ENCODE measurements around the gene RPS2.

RPS2 gene

DNA sequence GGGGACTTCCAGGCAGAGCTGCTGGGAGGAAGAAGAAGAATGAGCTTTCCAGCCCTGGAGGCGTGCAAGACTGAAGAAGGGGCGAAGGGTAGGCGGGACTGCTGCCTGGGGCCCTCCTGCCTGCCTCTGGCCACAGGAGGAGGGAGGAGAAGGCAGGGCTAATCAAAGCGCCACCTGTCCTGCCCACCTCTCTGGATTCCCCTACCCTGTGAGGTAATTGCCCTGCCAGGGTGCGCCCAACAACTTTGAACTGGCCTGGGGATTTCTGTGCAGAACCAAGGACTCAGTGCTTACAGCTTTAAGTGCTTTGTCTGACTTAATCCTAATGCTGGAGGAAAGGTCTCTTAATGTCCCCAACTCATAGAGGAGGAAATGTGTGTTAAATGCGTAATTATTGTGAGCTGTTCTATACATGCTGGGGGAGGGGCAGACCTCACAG lies 16.8 kb upstream of the RPS2 start, which contains the start of gene NOXO1:
TSS of gene NOXO1 (minus strand) at position 72 of the 439 bp plus-strand sequence. CDS start 290 bp downstream, outside the sequence.
- no peak for DNase-seq (ENCODE audit: low read depth, low spot score)

DNA sequence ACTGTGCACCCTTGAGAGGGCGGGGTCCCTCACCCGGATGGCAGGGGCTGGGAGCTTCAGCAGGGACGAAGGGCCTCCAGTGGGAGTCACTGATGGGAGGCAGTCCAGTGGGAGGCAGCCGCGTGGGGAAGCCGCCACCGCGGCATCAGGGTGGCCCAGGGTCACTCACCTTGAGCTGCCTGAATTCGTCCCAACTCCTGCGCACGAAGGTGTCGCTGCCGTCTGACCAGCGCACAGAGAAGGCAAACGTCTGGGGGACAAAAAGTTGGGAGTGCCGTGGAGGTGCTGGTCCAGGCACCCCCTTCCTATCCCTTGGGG lies 16.1 kb upstream of the RPS2 start:
- no peak for DNase-seq (ENCODE audit: low read depth, low spot score)

DNA sequence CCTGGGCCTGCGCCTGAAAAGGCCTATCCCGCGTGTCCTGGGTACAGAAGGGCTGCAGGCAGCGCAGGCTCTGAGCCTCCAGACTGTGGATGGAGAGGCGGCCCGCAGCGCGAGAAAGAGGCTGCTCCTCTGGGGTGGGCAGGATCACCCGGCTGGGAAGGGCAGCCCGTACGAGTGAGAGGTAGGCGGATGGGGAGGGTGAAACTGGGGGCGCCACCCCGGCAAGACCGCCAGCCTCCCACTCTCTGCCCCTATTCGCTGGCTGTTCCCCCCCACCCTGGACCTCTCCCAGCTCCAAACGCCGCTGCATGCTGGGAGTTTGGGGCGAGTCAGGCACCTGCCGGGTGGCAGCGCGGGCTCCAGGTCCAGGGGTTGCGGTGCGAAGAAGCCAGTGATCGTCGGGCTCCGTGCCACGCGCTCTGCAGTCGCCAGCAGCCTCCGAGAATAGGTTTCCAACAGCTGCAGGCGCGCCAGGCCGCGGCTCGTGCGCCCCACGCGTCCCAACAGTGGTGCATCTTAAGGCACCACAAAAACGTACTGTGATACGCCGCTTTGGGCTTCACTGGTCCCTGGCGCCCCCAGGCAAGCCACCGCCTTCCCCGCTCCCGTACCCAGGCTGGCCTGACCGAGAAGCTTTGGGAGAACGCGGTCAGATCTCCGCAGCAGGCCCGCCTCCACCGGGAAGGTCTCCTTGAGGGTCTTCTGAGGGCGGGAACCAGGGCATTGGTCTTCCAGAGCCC lies 15.6 kb upstream of the RPS2 start:
- DNase-seq (ENCODE audit: low read depth, low spot score), result no peak

DNA sequence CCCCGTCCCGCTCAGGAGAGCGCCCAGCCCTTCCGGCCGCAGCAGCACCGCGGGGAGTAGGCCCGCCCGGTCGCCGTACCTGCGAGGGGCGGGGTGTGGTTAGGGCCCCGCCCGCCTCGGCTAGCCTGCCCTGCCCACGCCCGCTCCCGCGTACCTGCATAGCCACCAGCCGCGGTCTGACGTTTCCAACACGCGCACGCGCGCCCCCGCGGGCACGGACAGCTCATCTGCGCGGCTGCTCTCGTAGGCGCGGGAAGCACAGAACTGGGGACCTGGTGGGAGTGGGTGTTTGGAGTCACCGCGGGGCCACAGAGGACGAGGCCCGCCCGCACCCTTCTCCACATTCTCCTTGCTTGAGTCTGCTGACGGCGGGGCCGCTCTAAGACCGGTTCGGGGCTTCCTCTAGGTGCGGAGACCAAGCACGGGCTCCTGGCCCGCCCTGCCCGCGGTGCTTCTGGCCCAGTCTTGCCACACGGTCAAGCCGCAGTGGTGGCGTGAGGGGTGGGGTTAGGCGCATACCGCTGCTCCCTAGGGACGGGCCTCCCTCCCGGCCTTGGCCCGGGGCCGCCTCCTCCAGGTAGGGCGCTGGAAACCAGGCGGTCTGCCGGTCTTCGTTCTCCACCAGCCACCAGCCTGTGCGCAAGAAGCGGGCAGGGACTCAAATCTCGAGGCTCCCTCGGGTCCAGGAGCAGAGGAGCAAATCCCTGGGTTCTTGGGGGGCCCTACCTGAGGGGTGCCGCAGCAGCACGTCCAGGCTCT lies 14.8 kb upstream of the RPS2 start:
- peak; percentile 69 for DNase-seq (ENCODE audit: low read depth, low spot score)

DNA sequence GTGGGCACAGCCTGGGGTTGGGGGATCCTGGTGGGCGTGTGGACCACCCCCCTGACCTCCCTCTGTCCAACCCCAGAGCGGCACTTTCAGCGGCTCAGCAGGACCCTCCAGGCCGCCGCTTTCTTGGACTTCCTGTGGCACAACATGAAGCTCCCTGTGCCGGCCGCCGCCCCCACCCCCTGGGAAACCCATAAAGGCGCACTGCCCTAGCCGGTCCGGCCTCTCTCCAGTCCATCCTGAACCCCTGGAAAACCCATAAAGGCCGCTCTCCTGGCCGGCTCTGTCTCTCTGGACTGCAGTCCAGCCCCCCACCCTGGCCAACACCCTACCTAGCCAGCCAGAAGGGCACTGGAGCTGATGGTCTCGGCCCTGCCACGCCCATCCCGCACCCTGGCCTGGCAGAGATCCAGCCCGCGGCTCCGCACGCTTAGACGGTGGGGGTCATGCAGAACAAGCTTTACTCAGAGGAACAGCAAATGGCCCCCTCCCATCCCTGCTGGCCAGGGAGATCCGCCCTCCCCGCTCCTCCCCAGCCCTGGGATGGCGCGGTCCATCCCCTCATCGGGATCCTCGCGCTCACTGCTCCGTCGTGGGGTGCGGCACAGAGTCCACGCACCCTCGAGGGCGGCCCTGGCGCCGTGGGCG lies 14.0 kb upstream of the RPS2 start:
- no peak for DNase-seq (ENCODE audit: low read depth, low spot score)

GRCh38 chr16:1977875-1978268 lies 13.2 kb upstream of the RPS2 start:
- DNase-seq (ENCODE audit: low read depth, low spot score), result no peak

GRCh38 chr16:1976951-1977874 lies 12.6 kb upstream of the RPS2 start:
- DNase-seq (ENCODE audit: low read depth, low spot score), result no peak

DNA sequence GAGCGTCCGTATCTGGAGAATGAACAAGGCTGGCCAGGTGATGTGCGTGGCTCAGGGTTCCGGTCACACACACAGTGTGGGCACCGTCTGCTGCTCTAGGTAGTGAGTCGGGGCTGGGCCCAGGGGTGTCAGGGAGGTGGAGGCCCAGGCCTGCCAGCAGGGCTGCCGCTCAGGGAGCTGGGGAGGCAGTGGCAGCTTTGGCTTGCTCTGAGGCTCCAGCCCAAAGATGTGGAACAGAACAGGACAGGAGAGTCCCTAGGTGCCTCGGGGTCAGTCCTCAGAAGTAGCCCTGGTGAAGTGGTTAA lies 11.5 kb upstream of the RPS2 start:
- DNase-seq (ENCODE audit: low read depth, low spot score), result no peak

- DNase-seq (ENCODE audit: low read depth, low spot score), result no peak
These were observed 11.0 kb upstream of the RPS2 start for GRCh38 chr16:1975432-1976215.

DNA sequence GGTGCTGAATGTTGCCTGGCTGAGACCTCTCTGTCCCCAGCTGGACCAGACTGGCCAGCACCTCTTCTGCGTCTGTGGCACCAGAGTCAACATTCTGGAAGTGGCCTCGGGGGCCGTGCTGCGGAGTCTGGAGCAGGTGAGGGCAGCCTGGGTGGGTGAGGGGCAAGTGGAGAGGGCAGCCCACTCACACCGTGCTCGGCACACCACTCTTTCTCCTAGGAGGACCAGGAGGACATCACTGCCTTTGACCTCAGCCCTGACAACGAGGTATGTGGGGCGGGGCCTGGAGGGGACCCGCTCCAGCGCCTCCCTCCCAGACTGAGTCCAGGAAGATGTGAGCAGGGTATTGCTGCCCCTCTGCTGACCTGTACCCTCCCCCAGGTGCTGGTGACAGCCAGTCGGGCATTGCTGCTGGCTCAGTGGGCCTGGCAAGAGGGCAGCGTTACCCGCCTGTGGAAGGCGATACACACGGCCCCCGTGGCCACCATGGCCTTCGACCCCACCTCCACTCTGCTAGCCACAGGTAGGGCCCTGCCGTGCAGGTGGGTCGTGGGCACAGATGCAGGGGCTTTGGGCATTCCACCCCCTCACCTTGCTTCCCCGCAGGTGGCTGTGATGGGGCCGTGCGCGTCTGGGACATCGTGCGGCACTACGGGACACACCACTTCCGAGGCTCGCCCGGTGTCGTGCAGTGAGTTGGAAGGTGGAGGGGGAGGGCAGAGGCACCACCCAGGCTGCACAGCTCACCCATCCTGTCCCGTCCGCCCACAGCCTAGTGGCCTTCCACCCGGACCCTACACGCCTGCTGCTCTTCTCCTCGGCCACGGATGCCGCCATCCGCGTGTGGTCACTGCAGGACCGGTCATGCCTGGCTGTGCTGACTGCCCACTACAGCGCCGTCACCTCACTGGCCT lies 9.8 kb upstream of the RPS2 start:
- no peak for DNase-seq (ENCODE audit: low read depth, low spot score)

- no peak for DNase-seq (ENCODE audit: low read depth, low spot score)
These were observed 9.0 kb upstream of the RPS2 start for GRCh38 chr16:1973461-1974156.

GRCh38 chr16:1972490-1972877 lies 7.9 kb upstream of the RPS2 start:
- peak; percentile 39 for DNase-seq (ENCODE audit: low read depth, low spot score)

DNA sequence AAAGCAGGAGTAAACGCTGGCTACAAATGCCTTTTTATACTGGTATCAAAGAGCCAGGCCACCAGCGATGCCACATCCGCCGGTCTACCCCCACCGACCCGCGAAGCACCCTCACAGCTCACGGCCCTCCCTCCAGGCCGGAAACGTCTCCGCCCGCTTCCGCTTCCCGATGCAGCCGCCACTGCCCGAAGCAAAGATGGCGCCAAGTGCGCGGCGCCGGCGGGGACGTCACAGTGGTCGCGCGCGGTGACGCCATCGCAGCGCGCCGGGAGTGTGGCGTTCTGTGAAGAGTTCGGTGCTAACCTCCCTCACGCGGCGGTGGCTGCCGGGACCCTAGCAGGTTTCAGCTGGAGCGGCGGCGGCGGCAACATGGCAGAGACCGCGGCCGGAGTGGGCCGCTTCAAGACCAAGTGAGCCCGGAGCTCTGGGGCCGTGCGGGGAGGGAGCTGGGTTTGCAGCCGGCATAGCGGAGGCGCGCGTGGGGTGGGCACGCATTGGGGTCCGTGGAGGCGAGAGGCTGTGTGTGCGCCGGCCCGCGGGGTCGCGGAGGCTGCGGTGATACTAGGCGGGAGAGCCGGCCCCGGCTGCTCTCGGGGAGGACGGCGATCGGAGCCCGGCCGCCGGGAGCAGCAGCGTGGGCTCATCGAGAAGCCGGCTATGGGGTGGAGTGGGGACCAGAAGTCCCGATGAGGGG lies 7.3 kb upstream of the RPS2 start, which contains the start of gene TBL3:
TSS of gene TBL3 (plus strand) at position 258 of the 694 bp plus-strand sequence. CDS start at position 370, 112 bp downstream.
- DNase-seq (ENCODE audit: low read depth, low spot score), result peak; percentile 98

DNA sequence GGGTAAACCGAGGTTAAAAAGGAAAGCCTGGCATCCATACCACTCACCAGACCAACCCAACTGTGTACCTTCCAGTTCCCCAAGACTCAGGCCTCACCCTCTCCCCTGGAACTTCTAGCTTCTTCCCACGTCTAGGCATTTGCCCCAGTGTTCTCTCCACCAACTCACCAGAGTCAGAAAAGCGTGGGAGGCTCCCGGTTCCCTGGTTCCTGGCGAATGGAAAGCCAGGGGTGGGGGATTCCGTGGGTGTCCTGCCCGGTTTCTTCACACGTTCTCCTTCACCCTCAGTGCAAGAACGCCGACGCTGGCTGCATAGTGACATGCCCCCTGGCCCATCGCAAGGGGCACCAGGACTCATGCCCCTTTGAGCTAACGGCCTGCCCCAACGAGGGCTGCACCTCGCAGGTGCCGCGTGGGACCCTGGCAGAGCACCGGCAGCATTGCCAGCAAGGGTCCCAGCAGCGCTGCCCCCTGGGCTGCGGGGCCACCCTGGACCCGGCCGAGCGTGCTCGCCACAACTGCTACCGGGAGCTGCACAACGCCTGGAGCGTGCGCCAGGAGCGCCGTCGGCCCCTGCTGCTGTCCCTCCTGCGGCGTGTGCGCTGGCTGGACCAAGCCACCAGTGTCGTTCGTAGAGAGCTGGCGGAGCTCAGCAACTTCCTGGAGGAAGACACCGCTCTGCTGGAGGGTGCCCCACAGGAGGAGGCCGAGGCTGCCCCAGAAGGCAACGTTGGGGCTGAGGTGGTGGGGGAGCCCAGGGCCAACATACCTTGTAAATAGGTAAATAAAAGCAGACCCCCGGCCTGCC lies 3.7 kb upstream of the RPS2 start:
- DNase-seq (ENCODE audit: low read depth, low spot score), result no peak

GRCh38 chr16:1966460-1966859 lies 1.8 kb upstream of the RPS2 start, which contains the start of gene RNF151:
TSS of gene RNF151 (plus strand) at chr16:1966856. CDS start at chr16:1966882, 26 bp downstream.
- DNase-seq (ENCODE audit: low read depth, low spot score), result no peak

GRCh38 chr16:1965396-1966001 lies 873 bp upstream of the RPS2 start:
- DNase-seq (ENCODE audit: low read depth, low spot score), result no peak

All from ELF-1 (cell line).